ENCODE results near the gene PRELP.
A peak's percentile ranks its signal among the peaks of the same experiment; 100 is the strongest.
"Not testable (repeated sequence)": the region's sequence is repeated elsewhere in the genome, so short reads cannot be mapped to it uniquely, and the experiment has no call there.

PRELP gene

GRCh38 chr1:203475012-203475981, at the start of gene PRELP:
TSS of gene PRELP (plus strand) at chr1:203475806. CDS start at chr1:203483185, 7,379 bp downstream.
- DNase-seq: peak; percentile 37

- DNase-seq: no peak
These were observed 49.2 kb upstream of the PRELP start for GRCh38 chr1:203426366-203426765.

- DNase-seq: no peak
These were observed 48.7 kb upstream of the PRELP start for GRCh38 chr1:203426870-203427269.

- DNase-seq: no peak
These were observed 48.2 kb upstream of the PRELP start for GRCh38 chr1:203427451-203427850.

GRCh38 chr1:203428981-203429599, 46.5 kb upstream of the PRELP start:
- no peak for DNase-seq

- DNase-seq: no peak
These were observed 40.0 kb upstream of the PRELP start for GRCh38 chr1:203435615-203436014.

- no peak for DNase-seq
These were observed 37.8 kb upstream of the PRELP start for GRCh38 chr1:203437696-203438315.

GRCh38 chr1:203439131-203439730, 36.4 kb upstream of the PRELP start:
- no peak for DNase-seq

- peak; percentile 80 for DNase-seq
These were observed 34.8 kb upstream of the PRELP start for GRCh38 chr1:203440771-203441170.

- DNase-seq: no peak
These were observed 33.8 kb upstream of the PRELP start for GRCh38 chr1:203441766-203442165.

GRCh38 chr1:203442821-203443220, 32.8 kb upstream of the PRELP start:
- no peak for DNase-seq

GRCh38 chr1:203443296-203443695, 32.3 kb upstream of the PRELP start:
- DNase-seq: no peak

GRCh38 chr1:203444171-203444576, 31.4 kb upstream of the PRELP start:
- DNase-seq: no peak

- no peak for DNase-seq
These were observed 28.5 kb upstream of the PRELP start for GRCh38 chr1:203447151-203447550.

GRCh38 chr1:203447598-203447997, 28.0 kb upstream of the PRELP start:
- DNase-seq: not testable (repeated sequence)

- no peak for DNase-seq
These were observed 27.0 kb upstream of the PRELP start for GRCh38 chr1:203448521-203449061.

GRCh38 chr1:203450001-203450400, 25.6 kb upstream of the PRELP start:
- DNase-seq: peak; percentile 44

GRCh38 chr1:203450479-203451149, 25.0 kb upstream of the PRELP start:
- no peak for DNase-seq

GRCh38 chr1:203451836-203452784, 23.5 kb upstream of the PRELP start:
- DNase-seq: peak; percentile 20

- DNase-seq: no peak
These were observed 22.6 kb upstream of the PRELP start for GRCh38 chr1:203453016-203453415.

- DNase-seq: no peak
These were observed 22.0 kb upstream of the PRELP start for GRCh38 chr1:203453616-203454015.
